Sigmoid colon (tissue), 3 donors: ENCODE data around the gene RCSD1.

Experiments
- CTCF ChIP-seq, 4 experiments: fragments of 450-650 bp in 3 of 4; fragments of 200-600 bp in 1 of 4; IDR thresholded peaks; one replicate each; pipeline ENCODE4 v1.5.1; 2016 to 2019; ENCODE audit warnings: antibody characterized with exemption in 4 of 4, mild to moderate bottlenecking in 3 of 4, moderate library complexity in 2 of 4
- POLR2A ChIP-seq, 2 donors: fragments of 450-650 bp; IDR thresholded peaks; one replicate each; pipeline ENCODE4 v1.6.1; 2016; ENCODE audit warnings: antibody characterized with exemption in 2 of 2, mild to moderate bottlenecking in 2 of 2, moderate library complexity in 2 of 2

- no peak for TF ChIP-seq CTCF (IDR thresholded peaks at IDR 0.05)
- TF ChIP-seq POLR2A (IDR thresholded peaks at IDR 0.05) = no peak
Measured at GRCh38 chr1:167641786-167642500, 11.9 kb downstream of the RCSD1 start.
